HG02571 (cell line): ENCODE data around the gene SLC4A1AP.
A peak's percentile ranks its signal among the peaks of the same experiment; 100 is the strongest.
"Not testable (repeated sequence)": the region's sequence is repeated elsewhere in the genome, so short reads cannot be mapped to it uniquely, and the experiment has no call there.

Experiments used
- ATAC-seq: cut with Tn5 transposase; IDR thresholded peaks from one replicate; pipeline ENCODE4 v1.9.1; 2021; ENCODE audit warnings: mild to moderate bottlenecking, moderate library complexity; ENCODE audit not compliant: unreplicated experiment

Gene SLC4A1AP

DNA sequence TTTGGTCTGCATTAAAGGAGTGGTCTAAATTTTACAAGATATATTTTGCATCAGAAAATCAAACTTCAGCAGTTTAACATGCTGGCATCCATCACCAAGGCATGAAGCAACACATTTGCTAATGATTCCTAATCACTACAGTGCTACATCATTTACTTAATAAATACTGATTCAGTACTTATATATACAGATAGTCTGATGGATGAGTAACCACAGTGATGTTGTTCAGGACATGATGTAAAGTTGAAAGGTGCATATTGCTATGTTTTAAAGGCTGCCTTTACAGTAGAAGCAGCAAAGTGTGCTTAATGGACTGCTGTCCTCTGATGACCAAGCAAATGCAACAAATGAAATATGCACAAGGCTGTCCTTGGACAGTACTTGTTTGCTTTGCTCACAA, 11.3 kb upstream of the SLC4A1AP start:
- ATAC-seq, result no peak

GRCh38 chr2:27652790-27653189, 10.9 kb upstream of the SLC4A1AP start:
- no peak for ATAC-seq

- ATAC-seq, result no peak
These were observed 10.3 kb upstream of the SLC4A1AP start for GRCh38 chr2:27653397-27653796.

DNA sequence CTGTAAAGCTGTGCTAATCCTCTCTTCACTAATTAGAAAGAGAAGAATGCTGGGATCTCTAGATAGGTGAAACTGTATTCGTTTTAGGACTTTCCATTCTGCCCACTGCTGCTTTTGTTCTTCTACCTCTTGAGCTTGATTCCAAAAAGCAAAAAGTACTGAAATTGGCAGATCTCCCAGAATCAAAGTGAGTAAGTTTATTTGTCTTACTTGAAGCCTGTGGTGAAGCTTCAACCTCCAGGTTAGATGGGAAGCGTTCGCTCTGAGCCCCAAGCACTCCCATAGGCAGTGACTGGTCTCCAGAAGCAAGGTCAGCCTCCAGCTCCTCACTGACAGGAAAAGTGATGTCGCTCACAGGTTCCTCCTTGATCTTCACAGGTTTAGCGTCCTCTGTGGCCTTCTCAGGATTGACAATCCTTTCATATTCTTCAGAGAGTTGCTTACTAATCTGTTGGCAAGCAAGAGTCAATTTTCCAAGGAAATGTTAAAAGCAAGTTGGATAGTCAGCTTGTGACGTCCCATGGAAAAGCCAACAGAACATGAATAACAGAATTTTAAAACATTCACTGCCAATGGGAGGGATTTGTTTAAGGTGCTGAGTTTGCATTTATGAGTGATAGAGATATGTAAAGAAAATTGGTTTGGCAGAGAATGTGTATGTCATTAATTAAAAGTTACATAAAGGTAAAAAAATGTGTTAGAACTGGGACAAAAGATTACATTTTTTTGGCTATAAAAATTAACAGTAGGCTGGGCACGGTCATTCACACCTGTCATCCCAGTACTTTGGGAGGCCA, 8.3 kb upstream of the SLC4A1AP start:
- ATAC-seq, result no peak

DNA sequence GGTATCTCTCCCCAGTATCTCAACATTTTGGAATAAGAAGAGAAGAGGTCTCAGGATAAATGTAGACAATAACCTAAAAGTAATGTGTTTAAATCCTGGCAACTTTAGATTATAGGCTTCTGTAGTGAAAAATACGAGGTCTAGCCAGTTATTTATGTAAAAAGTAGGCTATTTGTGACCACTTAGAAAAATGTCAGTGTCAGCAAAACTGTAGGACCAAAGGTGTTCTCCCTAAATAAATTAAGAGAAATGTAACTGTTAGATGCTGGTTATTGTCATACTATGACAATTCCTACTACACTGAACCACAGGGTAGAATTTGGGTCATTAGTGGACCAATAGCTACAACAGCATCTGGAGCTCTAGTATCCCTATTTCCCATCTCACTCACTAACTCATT, 2.3 kb upstream of the SLC4A1AP start:
- no peak for ATAC-seq

GRCh38 chr2:27664154-27664574, 475 bp downstream of the SLC4A1AP start:
- peak; percentile 28 for ATAC-seq

- ATAC-seq, result no peak
These were observed 1.1 kb downstream of the SLC4A1AP start for GRCh38 chr2:27664622-27665363.

DNA sequence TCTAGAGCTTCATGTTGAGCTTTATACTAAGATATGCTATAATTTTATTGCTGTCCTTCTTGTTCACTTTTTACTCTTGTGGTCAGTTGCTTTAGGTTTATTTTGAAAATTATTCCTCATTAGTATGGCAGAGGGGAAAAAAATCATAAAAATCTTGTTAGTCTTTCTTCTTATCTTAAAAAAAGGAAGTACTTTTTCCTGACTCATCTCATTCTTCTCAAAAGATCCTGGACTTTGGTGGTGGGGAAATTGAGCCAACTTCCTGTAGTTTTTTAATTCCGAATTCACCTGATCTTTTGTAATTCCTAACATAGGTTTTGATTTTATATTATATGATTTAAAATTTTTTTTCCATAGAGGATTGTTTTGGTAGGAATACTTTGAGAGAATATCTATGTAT, 3.8 kb downstream of the SLC4A1AP start:
- no peak for ATAC-seq

DNA sequence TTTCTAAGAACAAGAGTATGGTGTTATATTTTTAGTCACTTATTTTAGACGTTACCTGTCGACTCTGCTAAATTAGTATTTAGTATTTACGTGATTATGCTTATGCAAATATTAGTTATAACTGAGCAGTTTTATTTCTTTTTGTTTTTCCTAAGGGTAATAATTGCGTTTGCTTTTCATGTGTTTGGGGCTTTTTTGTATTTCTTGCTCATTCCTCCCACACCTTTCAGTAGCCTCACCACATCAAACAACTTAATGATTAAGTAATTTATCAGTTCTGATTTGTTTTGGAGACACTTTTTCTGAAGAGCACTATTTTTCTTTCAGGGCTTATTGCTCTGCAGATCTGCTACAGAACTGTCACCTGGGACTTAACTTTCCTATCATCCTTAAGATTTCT, 7.5 kb downstream of the SLC4A1AP start:
- no peak for ATAC-seq

GRCh38 chr2:27672723-27673486, 9.2 kb downstream of the SLC4A1AP start:
- ATAC-seq, result no peak

DNA sequence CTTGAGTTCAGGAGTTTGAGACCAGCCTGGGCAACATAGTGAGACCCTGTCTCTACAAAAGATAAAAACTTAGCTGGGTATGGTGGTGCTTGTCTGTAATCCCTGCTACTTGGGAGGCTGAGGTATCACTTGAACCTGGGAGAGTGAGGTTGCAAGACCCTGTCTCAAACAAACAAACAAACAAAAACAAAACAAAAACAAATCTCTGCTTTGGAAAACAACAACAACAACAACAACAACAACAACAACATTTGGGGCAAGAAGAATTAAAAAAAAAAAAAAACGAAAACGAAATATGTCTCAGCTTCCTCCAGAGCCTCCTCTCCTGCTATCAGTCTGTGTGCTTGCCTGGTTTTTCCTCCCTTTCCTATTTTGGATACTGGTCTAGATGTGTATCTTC, 16.9 kb downstream of the SLC4A1AP start:
- ATAC-seq, result no peak

DNA sequence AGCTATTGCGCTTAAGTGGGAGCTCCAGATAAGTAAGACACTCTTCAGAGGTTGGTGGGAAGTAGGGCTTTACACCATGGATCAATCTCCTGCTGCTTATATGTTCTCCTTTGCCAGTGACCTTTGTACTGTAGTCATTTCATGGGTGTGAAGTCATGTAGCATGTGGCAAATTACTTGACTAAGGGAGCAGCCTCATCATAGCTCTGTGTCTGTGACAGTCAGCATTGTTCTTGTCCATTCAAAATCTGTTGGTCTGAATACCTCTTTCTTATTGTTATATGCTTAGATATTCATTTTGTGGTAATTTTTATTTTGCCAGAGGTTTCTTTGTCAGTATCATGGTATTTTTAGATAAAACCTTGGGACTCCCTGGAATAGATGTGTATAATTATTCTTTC, 18.2 kb downstream of the SLC4A1AP start:
- ATAC-seq, result no peak

- not testable (repeated sequence) for ATAC-seq
These were observed 18.7 kb downstream of the SLC4A1AP start for GRCh38 chr2:27682334-27682771.

GRCh38 chr2:27683390-27684071, 19.8 kb downstream of the SLC4A1AP start:
- no peak for ATAC-seq

DNA sequence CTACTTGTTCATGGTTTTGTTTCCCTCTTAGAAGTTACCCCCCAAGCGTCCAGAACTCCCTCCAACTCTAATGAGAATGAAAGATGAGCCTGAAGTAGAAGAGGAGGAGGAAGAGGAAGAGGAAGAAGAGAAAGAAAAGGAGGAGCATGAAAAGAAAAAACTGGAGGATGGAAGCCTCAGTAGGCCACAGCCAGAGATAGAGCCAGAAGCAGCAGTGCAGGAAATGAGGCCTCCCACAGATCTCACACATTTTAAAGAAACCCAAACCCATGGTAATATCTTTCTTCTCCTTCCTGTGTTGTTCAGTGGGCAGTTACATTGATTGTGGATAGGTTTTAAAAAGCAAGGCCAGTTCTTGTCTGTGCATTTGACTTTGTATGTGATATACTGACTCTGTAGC, 21.3 kb downstream of the SLC4A1AP start:
- not testable (repeated sequence) for ATAC-seq

- no peak for ATAC-seq
These were observed 21.9 kb downstream of the SLC4A1AP start for GRCh38 chr2:27685577-27685976.

DNA sequence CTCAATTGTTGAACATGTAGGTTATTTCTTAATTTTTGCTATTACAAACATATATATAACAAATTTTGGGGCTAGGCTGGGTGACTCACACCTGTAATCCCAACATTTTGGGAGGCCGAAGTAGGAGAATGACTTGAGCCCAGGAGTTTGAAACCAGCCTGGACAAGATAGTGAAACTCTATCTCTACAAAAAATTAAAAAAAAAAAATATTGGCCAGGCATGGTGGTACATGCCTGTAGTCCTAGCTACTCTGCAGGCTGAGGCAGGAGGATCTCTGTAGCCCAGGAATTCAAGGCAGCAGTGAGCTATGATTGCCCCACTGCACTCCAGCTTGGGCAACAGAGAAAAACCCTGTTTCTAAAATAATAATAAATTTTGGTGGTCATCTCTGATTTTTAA, 23.5 kb downstream of the SLC4A1AP start:
- no peak for ATAC-seq

DNA sequence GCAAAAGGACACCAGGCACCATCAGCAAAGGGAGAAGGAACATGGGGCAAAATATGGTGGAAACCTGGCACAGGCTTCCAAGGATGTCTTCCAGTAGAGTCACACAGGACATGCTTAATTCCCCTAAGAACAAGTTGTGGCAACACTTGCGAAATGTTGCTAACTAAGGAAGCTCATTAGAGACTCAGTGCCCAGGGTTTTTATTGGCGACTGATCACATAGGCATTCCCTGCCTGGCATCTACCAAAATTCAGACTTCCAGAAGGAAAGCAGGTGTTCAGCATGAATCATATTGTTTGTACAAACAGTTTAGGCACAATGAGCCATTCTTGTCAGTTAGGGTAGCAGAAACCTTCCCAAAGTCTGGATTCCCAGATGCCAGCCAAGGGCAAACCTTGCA, 25.7 kb downstream of the SLC4A1AP start:
- no peak for ATAC-seq

DNA sequence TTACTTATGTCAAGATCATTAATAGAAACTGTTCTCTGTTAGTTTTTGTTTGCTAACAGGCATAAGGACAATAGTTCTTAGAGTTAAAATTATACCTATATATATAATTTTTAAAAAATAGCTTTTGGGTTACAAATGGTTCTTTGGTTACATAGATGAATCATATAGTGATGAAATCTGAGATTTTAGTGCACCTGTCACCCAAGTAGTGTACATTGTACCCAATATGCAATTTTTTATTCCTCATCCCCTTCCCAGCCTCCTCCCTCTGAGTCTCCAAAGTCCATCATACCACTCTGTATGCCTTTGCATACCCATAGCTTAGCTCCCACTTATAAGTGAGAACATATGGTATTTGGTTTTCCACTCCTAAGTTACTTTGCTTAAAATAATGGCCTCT, 26.4 kb downstream of the SLC4A1AP start:
- ATAC-seq, result no peak

DNA sequence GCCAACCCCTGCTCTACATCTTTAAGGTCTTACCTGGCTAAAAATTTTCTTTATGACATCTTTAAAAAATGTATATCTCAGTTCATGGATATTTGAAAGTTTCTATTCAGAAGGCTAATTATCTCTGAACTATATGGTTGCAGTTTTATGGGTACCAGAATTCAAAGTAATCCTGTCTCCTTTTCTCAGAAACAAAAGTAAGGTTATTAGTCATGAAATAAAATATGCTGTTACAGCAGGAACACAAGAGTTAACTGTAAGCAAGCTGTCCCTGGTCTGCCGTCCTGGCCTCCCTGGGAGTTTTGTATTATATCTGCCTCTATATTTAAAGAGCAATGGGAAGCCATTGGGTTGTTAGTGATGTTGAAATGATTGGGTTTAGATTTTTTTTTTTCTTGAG, 34.0 kb downstream of the SLC4A1AP start:
- ATAC-seq, result no peak

DNA sequence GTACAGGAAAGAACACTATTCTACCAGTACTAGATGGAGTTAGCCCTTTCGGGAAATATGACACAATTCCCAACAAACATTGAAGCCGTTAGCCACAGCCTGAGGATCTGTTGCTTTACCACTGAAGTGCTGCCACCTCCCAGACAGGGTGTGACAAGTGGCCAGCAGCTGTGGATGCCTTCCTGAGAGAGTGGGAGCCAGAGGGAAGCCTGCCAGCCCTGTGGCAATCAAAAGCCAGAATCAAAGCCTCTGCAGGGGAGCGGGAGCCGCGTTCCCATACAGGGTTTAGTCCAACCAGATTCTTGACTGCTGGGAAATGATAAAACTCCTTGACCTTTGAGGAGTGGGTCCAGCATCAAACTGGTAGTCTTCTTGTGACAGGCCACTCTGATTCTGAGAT, 38.0 kb downstream of the SLC4A1AP start:
- no peak for ATAC-seq
